ENCODE data around the gene STYXL2.

The STYXL2 gene

GRCh38 chr1:167088746-167089417 lies 5.0 kb upstream of the STYXL2 start:
- peaks cover 0 to 7% (median 0%) of the 10 kb centered on the region in 3 experiments for H3K27me3 ChIP-seq (ENCODE audit: control insufficient read depth in 3 of 3, insufficient read depth in 3 of 3, low read depth in 1 of 3, low read length in 3 of 3)
- peaks cover 0 to 4% of the 10 kb centered on the region in 2 donors for H3K9me3 ChIP-seq (replicated peaks in 1 of 2; ENCODE audit: control insufficient read depth in 2 of 2, insufficient read depth in 1 of 2, low read depth in 1 of 2, low read length in 2 of 2)
- WGBS, 2 donors (ENCODE audit: extremely low coverage in 2 of 2, insufficient read length in 2 of 2, insufficient replicate concordance in 1 of 2): no CpG with 5 or more reads among the region's 6 CpGs
- no peak overlapping the region for H4K91ac ChIP-seq (ENCODE audit: low read depth, low read length, poor library complexity)
- H2BK15ac ChIP-seq (ENCODE audit: low read length): no peak overlapping the region
- H3K79me1 ChIP-seq (ENCODE audit: low read depth, low read length): no peaks in the 10 kb centered on the region
- no peak overlapping the region for H2BK120ac ChIP-seq (ENCODE audit: low read depth, low read length)
- no peak overlapping the region for H4K8ac ChIP-seq (ENCODE audit: low read depth, low read length)
- H2AK5ac ChIP-seq (ENCODE audit: low read depth, low read length): no peak overlapping the region
- no peak overlapping the region for H2BK5ac ChIP-seq (ENCODE audit: low read length)
- H3K18ac ChIP-seq (ENCODE audit: low read length): no peak overlapping the region
- H3K9ac ChIP-seq (ENCODE audit: low read depth, low read length, poor library complexity): no peak overlapping the region
- H3K4me1 ChIP-seq (ENCODE audit: control insufficient read depth in 2 of 2, insufficient read depth in 1 of 2, low read depth in 1 of 2, low read length in 2 of 2): peaks cover 0 to 2% of the 10 kb centered on the region in 2 donors
- no peak overlapping the region for H3K27ac ChIP-seq (replicated peaks; ENCODE audit: low read length)
- H3K23ac ChIP-seq (ENCODE audit: low read depth, low read length, poor library complexity): no peak overlapping the region
- no peak overlapping the region for H3K14ac ChIP-seq (ENCODE audit: low read length)
- H3K36me3 ChIP-seq (replicated peaks in 1 of 2; ENCODE audit: control insufficient read depth in 2 of 2, insufficient read depth in 2 of 2, low read length in 2 of 2): no peaks in the 10 kb centered on the region
- DNase-seq (ENCODE audit: low spot score): no peak
- no peak overlapping the region for H3K4me3 ChIP-seq (ENCODE audit: low read length in 2 of 2)
- no peak overlapping the region for H3K4me2 ChIP-seq (ENCODE audit: insufficient read depth, low read length, poor library complexity, severe bottlenecking)
- H2AFZ ChIP-seq (ENCODE audit: low read length): no peak overlapping the region
- H3K4ac ChIP-seq (ENCODE audit: low read length): no peak overlapping the region
- no peak overlapping the region for H2BK12ac ChIP-seq (ENCODE audit: low read length)

- Histone ChIP-seq H2BK5ac (ENCODE audit: low read length) (no peak overlapping the region), H2BK120ac (ENCODE audit: low read depth, low read length) (no peak overlapping the region), H3K9ac (ENCODE audit: low read depth, low read length, poor library complexity) (no peak overlapping the region), H3K36me3 (replicated peaks in 1 of 2; ENCODE audit: control insufficient read depth in 2 of 2, insufficient read depth in 2 of 2, low read length in 2 of 2) (no peaks in the 10 kb centered on the region), H3K14ac (ENCODE audit: low read length) (no peak overlapping the region), H4K8ac (ENCODE audit: low read depth, low read length) (no peak overlapping the region), H3K4me2 (ENCODE audit: insufficient read depth, low read length, poor library complexity, severe bottlenecking) (no peak overlapping the region), H3K4me3 (ENCODE audit: low read length in 2 of 2) (no peak overlapping the region), H4K91ac (ENCODE audit: low read depth, low read length, poor library complexity) (no peak overlapping the region), H3K23ac (ENCODE audit: low read depth, low read length, poor library complexity) (no peak overlapping the region), H3K4me1 (ENCODE audit: control insufficient read depth in 2 of 2, insufficient read depth in 1 of 2, low read depth in 1 of 2, low read length in 2 of 2) (peaks cover 0 to 5% of the 10 kb centered on the region in 2 donors), H3K9me3 (replicated peaks in 1 of 2; ENCODE audit: control insufficient read depth in 2 of 2, insufficient read depth in 1 of 2, low read depth in 1 of 2, low read length in 2 of 2) (peaks cover 0 to 4% of the 10 kb centered on the region in 2 donors), H2AK5ac (ENCODE audit: low read depth, low read length) (no peak overlapping the region), H2BK12ac (ENCODE audit: low read length) (no peak overlapping the region), H3K18ac (ENCODE audit: low read length) (no peak overlapping the region), H3K27ac (replicated peaks; ENCODE audit: low read length) (no peak overlapping the region), H2AFZ (ENCODE audit: low read length) (no peak overlapping the region), H2BK15ac (ENCODE audit: low read length) (no peak overlapping the region), H3K79me1 (ENCODE audit: low read depth, low read length) (no peaks in the 10 kb centered on the region), H3K27me3 (ENCODE audit: control insufficient read depth in 3 of 3, insufficient read depth in 3 of 3, low read depth in 1 of 3, low read length in 3 of 3) (peaks cover 0 to 7% (median 0%) of the 10 kb centered on the region in 3 experiments), H3K4ac (ENCODE audit: low read length) (no peak overlapping the region)
- WGBS, 2 donors (ENCODE audit: extremely low coverage in 2 of 2, insufficient read length in 2 of 2, insufficient replicate concordance in 1 of 2): no CpG with 5 or more reads among the region's 2 CpGs
- DNase-seq (ENCODE audit: low spot score): no peak
These were observed 3.9 kb upstream of the STYXL2 start for GRCh38 chr1:167089939-167090313.

- Histone ChIP-seq H3K18ac (ENCODE audit: low read length) (no peak within 1 kb of the TSS), H3K4me2 (ENCODE audit: insufficient read depth, low read length, poor library complexity, severe bottlenecking) (no peak within 1 kb of the TSS), H2BK15ac (ENCODE audit: low read length) (no peak within 1 kb of the TSS), H2BK12ac (ENCODE audit: low read length) (no peak within 1 kb of the TSS), H3K4ac (ENCODE audit: low read length) (no peak within 1 kb of the TSS), H3K4me1 (ENCODE audit: control insufficient read depth in 2 of 2, insufficient read depth in 1 of 2, low read depth in 1 of 2, low read length in 2 of 2) (peaks cover 0 to 5% of the 10 kb centered on the region in 2 donors), H3K4me3 (ENCODE audit: low read length in 2 of 2) (no peak within 1 kb of the TSS), H4K8ac (ENCODE audit: low read depth, low read length) (no peak within 1 kb of the TSS), H2BK120ac (ENCODE audit: low read depth, low read length) (no peak within 1 kb of the TSS), H3K36me3 (replicated peaks in 1 of 2; ENCODE audit: control insufficient read depth in 2 of 2, insufficient read depth in 2 of 2, low read length in 2 of 2) (no peaks in the 10 kb centered on the region), H3K14ac (ENCODE audit: low read length) (no peak within 1 kb of the TSS), H3K9me3 (replicated peaks in 1 of 2; ENCODE audit: control insufficient read depth in 2 of 2, insufficient read depth in 1 of 2, low read depth in 1 of 2, low read length in 2 of 2) (peaks cover 0 to 1% of the 10 kb centered on the region in 2 donors), H2BK5ac (ENCODE audit: low read length) (no peak within 1 kb of the TSS), H3K27me3 (ENCODE audit: control insufficient read depth in 3 of 3, insufficient read depth in 3 of 3, low read depth in 1 of 3, low read length in 3 of 3) (peaks cover 0 to 7% (median 0%) of the 10 kb centered on the region in 3 experiments), H2AK5ac (ENCODE audit: low read depth, low read length) (no peak within 1 kb of the TSS), H2AFZ (ENCODE audit: low read length) (no peak within 1 kb of the TSS), H4K91ac (ENCODE audit: low read depth, low read length, poor library complexity) (no peak within 1 kb of the TSS), H3K27ac (replicated peaks; ENCODE audit: low read length) (no peak within 1 kb of the TSS), H3K23ac (ENCODE audit: low read depth, low read length, poor library complexity) (no peak within 1 kb of the TSS), H3K79me1 (ENCODE audit: low read depth, low read length) (no peaks in the 10 kb centered on the region), H3K9ac (ENCODE audit: low read depth, low read length, poor library complexity) (no peak within 1 kb of the TSS)
- WGBS, 2 donors (ENCODE audit: extremely low coverage in 2 of 2, insufficient read length in 2 of 2, insufficient replicate concordance in 1 of 2): no CpG with 5 or more reads among the region's 1 CpG
- no peak for DNase-seq (ENCODE audit: low spot score)
These were observed 3.4 kb upstream of the STYXL2 start, which contains the start of gene GPA33 for GRCh38 chr1:167090314-167090942. Gene GPA33 (minus strand): TSS chr1:167090377. CDS start chr1:167090287, 90 bp downstream.

- Histone ChIP-seq H2BK5ac (ENCODE audit: low read length) (no peak overlapping the region), H3K9me3 (replicated peaks in 1 of 2; ENCODE audit: control insufficient read depth in 2 of 2, insufficient read depth in 1 of 2, low read depth in 1 of 2, low read length in 2 of 2) (no peaks in the 10 kb centered on the region), H4K91ac (ENCODE audit: low read depth, low read length, poor library complexity) (no peak overlapping the region), H3K14ac (ENCODE audit: low read length) (no peak overlapping the region), H3K18ac (ENCODE audit: low read length) (no peak overlapping the region), H3K23ac (ENCODE audit: low read depth, low read length, poor library complexity) (no peak overlapping the region), H2BK120ac (ENCODE audit: low read depth, low read length) (no peak overlapping the region), H3K4me2 (ENCODE audit: insufficient read depth, low read length, poor library complexity, severe bottlenecking) (no peak overlapping the region), H3K27ac (replicated peaks; ENCODE audit: low read length) (no peak overlapping the region), H4K8ac (ENCODE audit: low read depth, low read length) (no peak overlapping the region), H3K27me3 (ENCODE audit: control insufficient read depth in 3 of 3, insufficient read depth in 3 of 3, low read depth in 1 of 3, low read length in 3 of 3) (peaks cover 0 to 7% (median 0%) of the 10 kb centered on the region in 3 experiments), H3K79me1 (ENCODE audit: low read depth, low read length) (no peaks in the 10 kb centered on the region), H2BK12ac (ENCODE audit: low read length) (no peak overlapping the region), H3K4ac (ENCODE audit: low read length) (no peak overlapping the region), H2BK15ac (ENCODE audit: low read length) (no peak overlapping the region), H2AK5ac (ENCODE audit: low read depth, low read length) (no peak overlapping the region), H3K4me1 (ENCODE audit: control insufficient read depth in 2 of 2, insufficient read depth in 1 of 2, low read depth in 1 of 2, low read length in 2 of 2) (peaks cover 0 to 5% of the 10 kb centered on the region in 2 donors), H3K9ac (ENCODE audit: low read depth, low read length, poor library complexity) (no peak overlapping the region), H2AFZ (ENCODE audit: low read length) (no peak overlapping the region), H3K36me3 (replicated peaks in 1 of 2; ENCODE audit: control insufficient read depth in 2 of 2, insufficient read depth in 2 of 2, low read length in 2 of 2) (no peaks in the 10 kb centered on the region), H3K4me3 (ENCODE audit: low read length in 2 of 2) (no peak overlapping the region)
- no peak for DNase-seq (ENCODE audit: low spot score)
- WGBS, 2 donors (ENCODE audit: extremely low coverage in 2 of 2, insufficient read length in 2 of 2, insufficient replicate concordance in 1 of 2): no CpG with 5 or more reads among the region's 1 CpG
These were observed 1.2 kb upstream of the STYXL2 start for GRCh38 chr1:167092653-167093052.

Measured in neuronal stem cell (in vitro differentiated cells).